GM18511 (cell line): Measurements from ENCODE around the gene PPP2R3B.
A peak's percentile ranks its signal among the peaks of the same experiment; 100 is the strongest.
"Not testable (repeated sequence)": the region's sequence is repeated elsewhere in the genome, so short reads cannot be mapped to it uniquely, and the experiment has no call there.

Experiments
- ATAC-seq: cut with Tn5 transposase; IDR thresholded peaks from one replicate; pipeline ENCODE4 v1.9.1; 2021; ENCODE audit warnings: mild to moderate bottlenecking, moderate library complexity; ENCODE audit not compliant: unreplicated experiment

Gene PPP2R3B

GRCh38 chrX:324664-325063, 62.0 kb downstream of the PPP2R3B start:
- not testable (repeated sequence) for ATAC-seq

DNA sequence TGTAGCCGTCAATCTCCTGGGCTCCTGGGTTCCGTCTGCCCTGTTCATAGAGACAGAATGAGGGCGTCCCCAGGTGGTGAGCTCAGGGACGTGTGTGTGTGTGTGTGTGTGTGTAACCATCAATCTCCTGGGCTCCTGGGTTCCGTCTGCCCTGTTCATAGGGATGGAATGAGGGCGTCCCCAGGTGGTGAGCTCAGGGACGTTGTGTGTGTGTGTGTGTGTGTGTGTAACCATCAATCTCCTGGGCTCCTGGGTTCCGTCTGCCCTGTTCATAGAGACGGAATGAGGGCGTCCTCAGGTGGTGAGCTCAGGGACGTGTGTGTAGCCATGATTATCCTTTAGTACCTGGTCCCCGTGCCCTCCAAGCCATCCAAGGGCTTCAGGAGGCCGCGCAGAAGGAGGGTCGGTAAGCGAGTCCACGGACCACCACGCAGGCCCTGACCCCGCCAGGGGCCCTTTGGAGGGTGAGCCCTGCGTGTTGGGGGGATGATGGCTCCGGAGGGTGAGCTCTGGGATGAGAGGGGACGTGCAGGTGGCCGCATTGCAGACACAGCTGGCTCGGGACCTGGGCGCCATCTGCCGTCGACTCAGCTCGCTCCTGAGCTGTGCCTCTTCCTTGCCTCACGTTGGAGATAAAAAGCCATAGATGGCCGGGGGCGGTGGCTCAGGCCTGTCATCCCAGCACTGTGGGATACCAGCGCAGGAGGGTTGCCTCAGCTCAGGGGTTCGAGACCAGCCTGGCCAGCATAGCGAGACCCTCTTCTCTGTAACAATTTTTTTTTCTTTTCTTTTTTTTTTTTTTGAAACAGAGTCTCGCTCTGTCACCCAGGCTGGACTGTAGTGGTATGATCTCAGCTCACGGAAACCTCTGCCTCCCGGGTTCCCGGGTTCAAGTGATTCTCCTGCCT, 62.7 kb downstream of the PPP2R3B start:
- no peak for ATAC-seq

DNA sequence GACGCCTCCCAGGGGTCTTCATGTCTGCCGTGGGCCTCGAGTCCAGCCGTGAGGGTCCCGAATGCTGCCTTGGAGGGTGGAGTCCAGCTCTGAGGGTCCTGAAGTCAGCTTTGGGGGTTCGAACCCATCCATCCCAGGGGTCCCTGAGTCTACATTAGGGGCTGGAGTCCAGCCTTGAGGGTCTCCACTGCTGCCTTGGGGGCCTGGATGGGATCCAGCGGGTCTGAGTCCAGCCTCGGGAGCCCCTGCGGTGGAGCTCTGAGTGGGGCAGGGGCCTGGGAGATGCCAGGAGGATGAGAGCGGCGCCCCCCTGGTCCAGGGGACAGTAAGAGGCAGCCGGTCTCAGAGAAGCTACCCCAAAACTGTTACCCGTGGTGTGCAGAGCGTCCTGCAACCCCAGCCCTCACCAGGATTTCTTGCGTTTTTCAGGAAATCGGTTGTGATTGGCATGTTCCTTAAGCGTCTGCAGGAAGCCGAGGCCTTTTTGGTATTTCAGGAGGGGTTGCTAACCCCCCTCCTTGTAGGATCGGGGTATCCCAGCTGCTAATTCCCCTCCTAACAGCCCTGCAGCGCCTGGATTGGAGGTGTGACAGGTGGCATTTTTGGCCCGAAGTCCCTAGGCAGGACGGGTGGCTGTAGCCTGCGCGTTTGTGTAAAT, 66.5 kb downstream of the PPP2R3B start:
- no peak for ATAC-seq

- ATAC-seq = no peak
These were observed 67.1 kb downstream of the PPP2R3B start for GRCh38 chrX:319579-320125.

GRCh38 chrX:318739-319578, 67.7 kb downstream of the PPP2R3B start, which contains the start of gene GTPBP6:
GTPBP6 (minus strand) TSS chrX:318796; CDS start chrX:318787, 9 bp downstream.
- ATAC-seq = peak; percentile 82

DNA sequence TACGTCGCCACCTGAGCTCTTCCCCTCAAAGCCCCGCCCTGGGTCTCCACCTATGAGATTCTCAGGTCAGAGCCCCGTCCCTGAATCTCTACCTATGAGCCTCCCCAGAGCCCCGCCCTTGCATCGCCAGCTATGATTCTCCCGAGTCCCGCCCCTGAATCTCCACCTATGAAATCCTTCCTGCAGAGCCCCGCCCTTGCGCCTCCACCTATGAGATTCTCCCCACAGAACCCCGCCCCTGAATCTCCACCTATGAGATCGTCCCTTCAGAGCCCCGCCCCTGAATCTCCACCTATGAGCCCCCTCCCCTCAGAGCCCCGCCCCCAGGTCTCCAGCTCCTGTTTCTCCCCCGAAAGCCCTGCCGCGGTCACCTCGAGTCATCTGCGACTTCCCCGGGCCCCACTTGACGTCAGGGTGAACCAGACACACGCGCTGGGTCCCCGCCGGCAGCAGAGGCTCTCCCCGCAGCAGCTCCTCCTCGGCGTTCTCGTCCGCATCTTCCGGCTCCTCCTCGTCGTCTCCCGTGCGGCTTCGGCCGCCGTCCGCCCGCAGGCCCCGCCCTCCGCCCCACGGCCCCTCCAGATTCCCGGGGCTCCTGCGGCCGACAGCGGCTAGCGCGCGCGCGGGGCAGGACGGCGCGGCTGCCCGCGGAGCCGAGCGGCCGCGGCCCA, 68.5 kb downstream of the PPP2R3B start:
- ATAC-seq = peak; percentile 61

DNA sequence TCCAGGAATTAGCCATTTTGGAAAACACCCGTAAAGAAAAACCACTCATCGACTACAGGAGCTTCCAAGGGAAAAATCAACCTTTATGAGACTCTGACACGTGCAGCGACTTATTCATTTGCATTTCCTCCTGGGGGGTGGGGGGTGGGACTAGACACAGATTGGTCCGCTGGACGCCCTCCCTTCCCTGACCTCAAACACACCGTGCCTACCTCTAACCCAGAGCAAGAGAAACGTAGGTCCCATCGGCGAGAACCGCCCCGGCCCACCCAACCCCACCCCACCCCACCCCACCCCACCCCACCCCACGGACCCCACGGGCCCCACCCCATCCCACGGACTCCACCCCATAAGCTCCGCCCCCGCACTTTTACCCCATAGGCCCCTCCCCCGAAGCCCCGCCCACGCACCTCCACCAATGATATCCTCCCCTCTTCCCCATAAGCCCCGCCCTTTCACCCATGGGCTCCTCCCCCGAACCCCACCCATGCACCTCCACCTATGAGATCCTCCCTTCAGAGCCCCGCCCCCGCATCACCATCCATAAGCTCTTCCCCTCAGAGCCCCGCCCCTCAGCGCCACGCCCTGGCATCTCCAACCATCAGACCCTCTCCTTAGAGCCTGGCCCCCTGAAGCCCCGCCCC, 69.2 kb downstream of the PPP2R3B start:
- ATAC-seq = no peak

DNA sequence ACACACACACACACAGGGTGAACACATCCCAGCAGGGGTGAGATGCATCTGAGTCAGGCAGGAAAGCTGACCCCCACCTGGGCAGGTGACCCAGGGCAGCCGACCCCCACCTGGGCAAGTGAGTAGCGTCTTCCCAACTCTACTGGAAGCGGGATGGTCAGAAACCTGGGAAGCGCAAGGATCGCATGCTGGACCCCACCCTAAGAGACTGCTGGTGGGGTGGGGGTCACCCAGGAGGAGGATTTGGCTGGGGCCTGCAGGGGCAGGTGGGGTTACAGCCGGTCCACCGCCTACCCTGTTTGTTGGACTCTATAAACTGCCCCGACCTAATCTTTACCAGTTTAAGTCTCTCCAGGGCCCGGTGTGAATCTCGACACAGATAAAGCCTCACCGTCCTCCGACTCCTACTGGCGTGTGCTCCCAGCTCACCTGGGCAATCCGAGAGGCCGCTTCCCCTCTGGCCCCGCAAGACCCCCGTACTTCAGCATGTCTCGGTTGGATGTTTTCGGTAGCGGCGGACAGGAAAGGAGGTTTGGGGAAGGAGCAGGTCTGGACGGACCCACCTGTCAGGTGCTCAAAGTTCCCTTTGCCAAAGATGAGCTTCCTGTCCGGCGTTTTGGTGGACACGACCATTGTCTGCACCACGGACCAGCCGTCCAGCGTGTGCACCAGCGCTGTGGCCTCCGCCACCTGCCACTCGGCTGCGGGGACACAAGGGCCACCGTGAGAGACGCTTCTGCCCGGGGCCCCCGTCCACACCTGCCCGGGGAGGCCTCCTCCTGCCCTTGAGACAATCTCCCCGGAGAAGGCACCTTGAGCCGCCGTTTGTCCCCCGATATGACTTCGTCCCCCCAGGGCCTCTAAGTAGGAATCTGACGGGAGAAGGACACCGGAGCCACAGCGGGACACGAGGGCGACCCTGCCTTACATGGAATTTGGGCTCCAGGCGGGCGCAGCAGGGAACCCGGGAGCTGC, 70.1 kb downstream of the PPP2R3B start:
- no peak for ATAC-seq

- no peak for ATAC-seq
These were observed 71.7 kb downstream of the PPP2R3B start for GRCh38 chrX:314781-315595.

DNA sequence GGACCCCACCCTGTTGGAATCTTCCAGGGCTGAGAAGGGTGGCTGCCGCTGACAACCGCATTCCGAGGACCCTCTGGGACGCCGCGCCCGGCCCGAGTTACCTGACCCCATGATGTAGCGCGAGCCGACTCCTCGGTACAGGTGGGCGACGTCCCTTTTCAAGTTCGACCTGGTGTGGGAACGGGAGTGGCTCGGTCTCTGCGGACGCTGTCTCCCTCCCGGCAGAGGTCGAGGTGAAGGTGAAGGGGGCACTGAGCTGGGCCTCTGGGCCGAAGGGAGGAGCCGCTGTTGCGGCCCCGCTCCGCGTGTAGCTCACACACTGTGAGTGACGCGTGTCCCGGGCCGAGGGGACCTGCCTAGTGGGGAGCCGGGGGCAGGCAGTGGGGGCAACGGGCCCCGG, 72.7 kb downstream of the PPP2R3B start:
- no peak for ATAC-seq

DNA sequence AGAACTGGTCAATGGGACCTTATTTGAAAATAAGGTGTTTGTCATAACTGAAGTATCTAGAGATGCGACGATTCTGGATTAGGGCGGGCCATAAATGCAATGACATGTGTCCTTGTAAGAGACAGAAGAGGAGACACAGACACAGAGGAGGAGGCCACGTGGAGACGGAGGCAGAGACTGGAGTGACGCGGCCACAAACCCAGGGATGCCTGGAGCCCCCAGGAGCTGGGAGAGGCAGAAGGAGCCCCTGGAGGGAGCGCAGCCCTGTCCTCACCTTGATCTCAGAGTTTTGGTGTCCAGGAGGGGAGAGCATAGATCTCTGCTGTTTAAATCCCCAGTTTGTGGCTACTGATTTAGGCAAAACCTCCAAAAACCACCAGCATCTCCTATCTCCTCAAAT, 73.2 kb downstream of the PPP2R3B start:
- no peak for ATAC-seq

- no peak for ATAC-seq
These were observed 73.9 kb downstream of the PPP2R3B start for GRCh38 chrX:312621-313331.

- no peak for ATAC-seq
These were observed 75.3 kb downstream of the PPP2R3B start for GRCh38 chrX:311156-312129.

DNA sequence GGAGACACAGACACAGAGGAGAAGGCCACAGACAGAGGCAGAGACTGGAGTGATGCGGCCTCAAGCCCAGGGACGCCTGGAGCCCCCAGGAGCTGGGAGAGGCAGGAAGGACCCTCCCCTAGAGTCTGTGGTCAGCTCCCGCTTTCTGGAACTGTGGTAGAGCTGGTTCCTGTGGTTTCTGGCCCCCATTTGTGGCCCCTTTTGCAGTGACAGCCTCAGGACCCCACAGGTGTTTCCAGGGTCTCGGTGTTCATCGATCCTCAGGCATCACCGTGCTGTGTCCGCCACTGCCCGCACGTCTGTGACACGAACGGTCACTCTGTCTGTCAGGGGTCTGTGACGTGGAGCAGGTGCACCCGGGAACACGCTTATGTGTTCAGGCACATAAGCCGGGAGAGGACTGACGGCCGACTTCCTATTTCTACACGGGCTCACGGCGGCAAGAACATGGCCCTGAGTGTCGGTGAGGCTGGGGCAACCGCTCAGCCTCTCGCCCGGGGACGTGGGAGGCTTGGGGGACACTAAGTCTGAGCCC, 76.0 kb downstream of the PPP2R3B start:
- ATAC-seq = no peak

GRCh38 chrX:308821-309520, 77.7 kb downstream of the PPP2R3B start:
- no peak for ATAC-seq
